ENCODE results near the gene ADAMTS2.

Gene ADAMTS2

DNA sequence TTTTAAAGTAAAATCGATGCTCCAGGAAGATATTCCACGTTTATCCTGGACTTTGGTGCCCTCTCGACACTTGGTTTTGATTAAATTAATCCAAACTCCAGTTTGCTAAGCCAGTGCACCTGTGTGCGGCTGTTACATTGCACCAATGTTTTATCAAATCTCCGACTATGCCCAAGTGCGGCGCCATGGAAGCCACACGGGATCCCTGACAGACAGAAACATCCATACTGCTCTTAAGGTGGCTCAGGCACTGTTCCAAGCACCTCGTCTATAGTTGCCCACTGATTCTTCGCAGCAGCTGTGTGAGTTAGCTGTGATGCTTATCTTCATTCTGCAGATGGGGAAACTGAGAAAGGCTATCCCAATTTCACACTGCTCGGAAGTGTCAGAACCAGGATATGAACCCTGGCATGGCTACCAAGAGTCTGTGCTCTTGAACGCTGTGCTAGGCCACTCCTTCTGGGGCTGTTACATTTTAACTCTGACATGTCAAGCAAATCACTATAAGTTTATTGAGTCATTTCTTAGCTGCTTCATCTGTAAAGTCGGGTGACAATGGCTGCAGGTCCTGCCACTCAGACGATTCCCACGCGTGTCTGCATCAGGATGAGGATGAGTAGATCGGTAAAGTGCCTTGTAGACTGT lies 113.0 kb downstream of the ADAMTS2 start:
- no peak for DNase-seq (ENCODE audit: low spot score)

DNA sequence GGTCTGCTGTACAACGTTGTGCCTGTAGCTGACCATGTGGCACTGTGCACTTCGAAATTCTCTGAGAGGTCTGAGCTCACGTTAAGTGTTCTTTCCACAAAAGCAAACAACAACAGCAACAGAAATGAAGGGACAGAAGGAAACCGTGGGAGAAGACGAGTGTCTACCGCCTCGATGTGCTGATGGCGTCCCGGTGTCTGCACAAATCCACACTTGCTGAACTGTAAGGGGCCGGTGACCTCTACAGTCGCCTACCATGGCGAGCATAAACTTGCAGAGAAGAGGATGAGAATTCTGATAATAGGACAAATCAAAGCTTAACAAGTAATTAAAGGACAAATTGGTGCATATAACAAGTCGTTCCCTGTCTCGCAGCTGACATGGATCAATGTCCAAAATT lies 114.0 kb downstream of the ADAMTS2 start:
- DNase-seq (ENCODE audit: low spot score), result no peak

DNA sequence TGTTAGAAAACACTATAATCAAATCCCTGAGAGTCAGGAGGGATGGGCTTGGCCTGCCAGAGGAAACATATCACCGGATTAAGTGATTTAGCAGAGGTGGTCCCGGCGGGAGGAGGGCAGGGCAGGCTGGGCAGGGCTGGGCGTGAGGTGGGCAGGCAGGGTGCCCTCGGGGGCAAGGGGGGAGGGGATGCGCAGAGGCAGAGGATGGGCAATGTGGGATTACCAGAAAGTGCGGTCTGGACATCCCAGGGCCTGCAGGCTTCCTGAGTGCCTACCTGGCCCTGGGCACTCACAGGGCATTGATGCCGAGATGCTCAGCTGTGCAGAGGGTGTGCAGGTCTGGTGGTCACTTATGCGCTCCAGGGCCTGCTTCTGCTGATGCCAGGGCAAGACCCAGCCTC lies 115.2 kb downstream of the ADAMTS2 start:
- no peak for DNase-seq (ENCODE audit: low spot score)

DNA sequence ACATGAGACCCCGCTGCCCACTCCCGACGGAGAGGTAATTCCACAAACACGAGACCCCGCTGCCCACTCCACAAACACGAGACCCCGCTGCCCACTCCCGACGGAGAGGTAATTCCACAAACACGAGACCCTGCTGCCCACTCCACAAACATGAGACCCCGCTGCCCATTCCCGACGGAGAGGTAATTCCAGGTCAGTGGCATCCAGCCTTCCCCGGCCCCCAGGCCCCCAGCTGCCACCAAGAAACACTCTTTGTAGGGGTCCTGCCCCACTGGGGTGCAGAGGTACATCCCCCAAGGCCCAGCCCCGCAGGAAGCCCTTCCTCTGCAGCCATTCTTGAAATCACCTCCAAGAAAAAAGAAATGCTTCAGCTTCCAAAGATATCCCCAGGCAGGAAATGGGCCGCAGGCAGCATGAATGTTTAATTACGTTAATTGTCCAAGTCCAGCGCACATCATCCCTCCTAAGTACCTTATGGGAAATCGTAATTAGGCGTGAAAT lies 115.9 kb downstream of the ADAMTS2 start:
- no peak for DNase-seq (ENCODE audit: low spot score)

DNA sequence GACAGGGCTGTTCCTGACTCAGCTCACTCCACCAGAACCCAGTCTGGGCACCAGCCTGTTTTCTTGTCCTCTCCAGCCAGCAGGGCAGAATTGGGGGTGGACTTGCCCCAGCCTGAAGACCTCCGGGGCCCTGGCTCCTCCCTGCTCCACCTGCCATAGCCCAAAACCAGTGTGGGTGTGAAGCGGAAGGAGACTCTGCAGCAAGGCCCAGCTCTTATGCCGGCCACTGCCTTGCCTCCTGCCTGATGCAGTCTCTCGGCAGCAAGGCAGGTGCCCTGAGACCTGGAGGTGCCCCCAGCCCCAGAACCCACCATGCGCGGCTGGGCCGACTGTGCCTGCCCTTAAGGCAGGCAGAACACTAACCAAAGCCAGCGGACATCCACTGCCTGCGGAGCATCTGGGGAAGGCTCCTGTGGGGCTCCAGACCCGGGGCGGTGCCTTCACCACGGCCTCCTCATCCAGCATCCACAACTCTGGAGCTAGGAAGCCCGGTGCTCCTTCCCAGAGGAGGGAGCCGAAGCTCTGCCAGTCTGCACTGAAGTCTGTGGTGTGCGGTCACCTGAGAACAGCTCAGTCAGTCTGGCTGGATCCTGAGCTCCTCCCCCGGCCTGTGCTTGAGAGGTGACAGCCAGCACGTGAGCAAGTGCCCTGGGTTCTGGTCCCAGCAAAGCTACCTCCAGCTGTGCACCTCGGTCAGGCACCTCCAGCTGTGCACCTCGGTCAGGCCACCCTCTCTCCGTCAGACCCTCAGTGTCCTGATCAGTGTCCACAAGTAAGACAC lies 116.7 kb downstream of the ADAMTS2 start:
- no peak for DNase-seq (ENCODE audit: low spot score)

DNA sequence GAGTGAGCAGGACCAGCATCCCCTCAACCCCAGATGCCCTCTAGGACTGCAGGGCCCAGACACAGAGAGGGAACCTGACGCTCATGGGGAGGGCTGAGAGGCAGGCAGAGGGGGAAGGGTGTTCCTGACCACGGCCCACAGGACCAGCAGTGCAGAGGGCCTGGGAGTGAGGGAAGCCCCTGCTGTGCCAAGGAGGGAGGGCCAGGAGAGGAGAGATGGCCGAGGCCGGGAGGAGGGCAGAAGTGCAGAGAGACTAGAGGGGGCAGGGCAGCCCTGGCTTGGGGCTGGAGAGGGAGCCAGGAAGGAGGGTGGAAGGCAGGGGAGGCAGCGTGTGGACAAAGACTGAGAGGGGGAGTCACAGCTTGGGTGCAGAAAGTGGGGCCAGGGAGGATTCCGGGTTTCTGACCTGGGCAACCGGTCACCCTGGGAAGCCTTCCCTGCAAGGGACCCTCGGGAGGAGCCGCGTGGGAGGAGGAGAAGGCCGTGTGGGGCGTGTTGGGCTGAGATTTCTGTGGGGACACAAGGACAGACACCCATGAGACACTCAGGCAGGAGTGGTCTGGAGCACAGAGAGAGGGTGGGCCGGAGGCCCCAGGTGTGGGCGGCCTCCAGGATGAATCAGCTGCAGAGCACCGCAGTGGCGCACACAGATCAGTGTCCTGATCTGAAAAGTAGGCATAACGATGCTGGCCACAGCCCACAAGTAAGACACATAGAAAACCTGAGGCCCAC lies 117.5 kb downstream of the ADAMTS2 start:
- DNase-seq (ENCODE audit: low spot score), result no peak

DNA sequence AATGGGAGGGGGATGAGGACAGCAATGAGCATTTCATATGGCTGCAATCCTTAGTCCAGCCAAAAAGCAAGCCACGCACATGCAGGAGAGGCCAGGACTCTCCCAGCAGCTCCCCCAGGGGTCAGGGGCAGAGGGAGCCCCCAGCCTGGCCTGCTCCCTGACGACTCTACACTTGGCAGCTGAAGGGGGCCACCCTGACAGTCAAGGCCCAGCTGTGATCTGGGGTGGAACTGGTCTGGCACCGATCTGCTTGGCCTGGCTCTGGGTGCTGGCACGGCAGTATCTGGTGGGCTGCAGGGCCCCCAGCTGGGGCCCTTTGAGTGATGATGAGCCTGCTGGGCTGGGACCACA lies 118.1 kb downstream of the ADAMTS2 start:
- DNase-seq (ENCODE audit: low spot score), result no peak

DNA sequence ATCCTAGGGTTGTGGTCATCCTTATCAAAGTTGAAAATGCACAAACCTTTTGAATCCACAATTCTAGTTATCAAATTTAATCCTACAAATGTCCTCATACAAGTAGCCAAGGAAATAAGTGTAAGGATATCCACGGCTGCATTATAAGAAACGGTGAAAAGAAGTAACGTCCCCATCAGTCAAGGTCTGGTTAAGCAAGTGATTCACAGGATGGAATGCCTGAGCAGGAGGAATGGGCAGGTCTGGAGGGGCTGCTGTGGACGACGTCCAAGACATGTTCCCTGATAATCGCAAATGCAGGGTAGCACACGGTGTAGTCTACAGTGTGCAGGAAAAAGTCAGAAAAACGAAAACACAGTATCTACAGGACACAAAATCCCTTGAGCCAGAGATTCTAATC lies 118.6 kb downstream of the ADAMTS2 start:
- no peak for DNase-seq (ENCODE audit: low spot score)

DNA sequence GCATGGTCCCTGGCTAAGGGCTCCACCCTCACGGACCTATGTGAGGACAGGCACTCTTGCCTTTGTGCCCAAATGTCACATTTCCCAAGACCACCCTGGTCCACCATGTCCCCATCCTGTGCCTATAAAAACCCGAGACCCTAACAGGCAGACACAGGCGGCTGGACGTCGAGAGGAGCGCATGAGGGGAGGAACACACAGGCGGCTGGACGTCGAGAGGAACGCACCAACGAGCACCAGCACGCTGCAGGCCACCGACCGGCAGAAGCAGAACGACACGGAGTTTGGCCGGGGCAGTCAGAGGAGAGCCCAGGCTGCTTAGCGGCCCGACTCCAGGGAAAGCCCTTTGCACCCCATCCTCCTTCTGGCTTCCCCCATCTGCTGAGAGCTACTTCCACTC lies 119.9 kb downstream of the ADAMTS2 start:
- no peak for DNase-seq (ENCODE audit: low spot score)

DNA sequence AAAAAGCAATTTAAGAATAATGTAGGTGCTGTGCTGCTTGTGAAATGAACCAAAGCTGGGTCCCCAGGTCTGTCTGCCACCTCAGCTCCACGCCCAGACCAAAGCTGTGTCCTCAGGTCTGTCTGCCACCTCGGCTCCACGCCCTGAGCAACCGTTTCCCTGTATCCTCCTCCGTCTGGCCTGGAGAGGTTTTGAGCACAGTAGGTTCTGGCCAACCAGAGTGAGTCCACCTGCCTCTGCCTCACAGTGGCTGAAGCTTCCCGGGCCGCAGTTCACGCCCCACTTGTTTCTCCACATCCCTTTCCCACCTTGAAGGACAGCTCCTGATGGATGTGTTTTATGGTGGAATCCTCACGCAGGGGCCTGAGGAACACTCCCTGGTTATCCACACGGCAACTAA lies 120.5 kb downstream of the ADAMTS2 start:
- no peak for DNase-seq (ENCODE audit: low spot score)

DNA sequence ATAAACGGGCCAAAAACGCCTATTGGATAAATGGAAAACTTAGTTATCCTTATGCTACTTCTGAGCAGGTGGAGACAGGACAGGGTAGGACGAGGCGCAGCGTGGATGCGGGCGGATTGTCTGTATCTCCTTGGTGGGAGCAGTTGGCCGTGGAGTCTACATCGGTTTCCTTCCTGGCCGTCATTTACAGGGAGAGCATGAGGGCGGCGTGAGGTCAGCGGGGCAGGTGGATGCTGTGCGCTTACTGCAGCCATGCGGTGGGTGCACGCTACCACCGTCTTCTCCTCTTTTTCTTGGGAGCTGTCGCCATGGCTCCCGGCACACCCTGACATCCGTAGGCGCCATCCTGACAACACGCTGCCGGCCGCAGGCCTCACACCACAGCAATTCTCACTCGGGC lies 121.3 kb downstream of the ADAMTS2 start:
- DNase-seq (ENCODE audit: low spot score), result no peak

DNA sequence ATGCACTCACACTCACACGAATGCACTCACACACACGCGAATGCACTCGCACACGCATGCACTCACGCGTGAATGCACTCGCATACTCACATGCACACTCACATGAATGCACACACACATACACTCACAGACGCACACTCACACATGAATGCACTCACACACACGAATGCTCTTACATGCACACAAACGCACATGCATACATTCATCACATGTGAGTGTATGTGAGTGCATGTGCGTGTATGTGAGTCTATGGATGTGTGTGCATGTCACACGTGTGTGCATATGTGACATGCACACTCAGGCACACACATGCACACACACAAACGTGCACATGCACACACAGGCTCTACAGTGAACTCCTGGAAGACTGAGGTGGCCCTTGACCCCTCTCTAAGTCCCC lies 121.7 kb downstream of the ADAMTS2 start:
- no peak for DNase-seq (ENCODE audit: low spot score)

DNA sequence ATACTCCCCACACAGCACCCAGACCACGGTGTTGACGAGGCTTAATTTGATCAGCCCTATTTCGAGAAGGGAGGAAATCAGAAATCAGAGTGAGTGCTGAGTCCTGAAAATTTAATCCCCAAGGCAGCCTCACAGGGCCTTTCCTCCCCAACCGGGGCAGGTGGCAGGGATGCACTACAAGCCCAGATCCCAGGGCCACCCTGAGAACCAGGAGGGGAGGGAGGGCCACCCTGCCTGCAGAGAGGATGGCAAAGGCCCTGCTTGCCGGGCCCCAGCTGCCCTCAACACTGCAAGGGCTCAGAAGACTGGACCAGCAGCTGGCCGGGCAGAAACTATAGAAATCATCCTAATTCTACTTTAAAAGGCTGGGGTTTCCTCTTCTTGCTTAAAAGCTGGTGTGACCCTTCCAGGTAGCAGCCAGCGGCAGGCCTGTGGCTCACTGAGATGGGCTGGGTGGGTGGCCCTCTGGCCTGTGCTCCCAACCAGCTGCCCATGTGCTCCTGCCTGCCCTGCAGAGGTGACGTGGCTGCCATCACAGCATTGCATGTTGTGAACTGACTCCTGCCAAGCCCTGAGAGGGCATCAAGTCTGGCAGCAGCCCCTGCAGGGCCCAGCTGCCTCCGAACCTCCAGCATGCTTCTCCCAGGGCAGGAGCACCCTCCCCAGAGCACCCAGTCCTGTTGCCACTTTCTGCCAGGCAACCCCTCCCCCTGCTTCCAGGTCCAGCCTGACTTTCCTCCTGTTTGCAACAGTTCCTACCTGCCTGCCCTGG lies 122.8 kb downstream of the ADAMTS2 start:
- DNase-seq (ENCODE audit: low spot score), result no peak

DNA sequence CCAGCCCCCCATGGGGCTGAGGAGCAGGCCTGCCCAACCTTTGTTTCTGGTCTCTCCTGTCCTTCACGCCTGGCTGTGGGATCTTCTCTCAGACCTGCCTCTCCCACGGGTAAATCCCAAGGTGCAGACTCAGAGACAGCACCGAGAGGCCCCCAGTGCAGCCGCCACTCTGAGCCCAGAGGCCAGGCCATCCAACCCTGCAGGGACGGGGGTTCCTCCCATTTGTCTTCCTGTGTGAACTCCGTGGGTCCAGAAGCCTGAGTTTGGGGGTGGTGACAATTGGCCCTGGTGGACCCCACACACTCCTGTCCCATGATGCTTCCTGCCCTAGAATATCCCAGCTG lies 123.4 kb downstream of the ADAMTS2 start:
- DNase-seq (ENCODE audit: low spot score), result no peak

DNA sequence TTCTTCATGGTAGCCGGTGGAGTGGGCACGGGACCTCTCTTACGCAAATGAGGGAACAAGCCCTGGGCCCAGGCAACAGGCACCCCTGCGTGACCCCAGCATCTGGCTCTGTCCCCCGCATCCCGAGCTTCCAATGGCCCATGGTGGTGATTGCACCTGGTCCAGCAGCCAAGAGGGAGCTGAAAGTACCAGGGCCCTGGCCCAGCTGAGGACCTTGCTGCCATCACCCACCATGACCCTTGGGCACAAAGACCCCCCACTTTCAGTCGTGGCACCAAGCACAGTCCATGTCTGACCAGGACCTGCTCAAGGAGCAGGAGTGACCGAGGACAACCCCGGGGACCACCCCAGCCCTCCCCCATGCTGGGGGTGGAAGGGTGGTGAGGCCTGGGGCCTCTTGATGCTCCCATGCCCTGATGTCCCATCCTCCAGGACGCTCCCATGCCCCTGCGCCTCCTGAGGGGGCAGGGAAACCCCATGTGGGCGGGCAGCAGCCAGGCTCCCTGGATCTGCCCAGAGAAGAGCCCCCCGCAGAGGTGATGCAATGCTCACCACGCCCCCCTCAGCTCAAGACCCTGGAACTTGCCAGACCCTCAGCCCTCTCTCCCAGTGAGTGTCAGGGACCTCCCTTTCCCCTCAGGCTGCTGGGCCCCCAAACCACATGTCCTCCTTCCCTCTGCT lies 123.9 kb downstream of the ADAMTS2 start:
- no peak for DNase-seq (ENCODE audit: low spot score)

DNA sequence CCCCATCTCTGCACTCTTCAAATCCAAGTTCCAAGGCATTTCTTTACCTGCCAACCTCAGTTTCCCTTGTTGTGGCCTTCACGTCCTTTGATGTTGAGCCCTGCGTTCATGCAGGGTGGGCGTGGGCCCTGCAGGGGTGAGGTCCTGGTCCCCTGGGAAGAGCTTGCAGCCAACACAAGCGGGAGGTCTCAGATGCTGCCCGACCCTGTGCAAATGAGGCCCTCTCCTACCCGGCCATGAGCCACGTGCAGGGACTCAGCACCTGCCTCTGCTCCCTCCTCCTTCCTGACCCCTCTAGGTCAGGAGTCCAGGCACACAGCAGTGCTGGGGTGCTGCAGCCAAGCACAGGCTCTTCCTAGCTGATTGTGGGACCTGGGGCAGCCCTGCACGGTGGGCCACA lies 124.5 kb downstream of the ADAMTS2 start:
- DNase-seq (ENCODE audit: low spot score), result no peak

DNA sequence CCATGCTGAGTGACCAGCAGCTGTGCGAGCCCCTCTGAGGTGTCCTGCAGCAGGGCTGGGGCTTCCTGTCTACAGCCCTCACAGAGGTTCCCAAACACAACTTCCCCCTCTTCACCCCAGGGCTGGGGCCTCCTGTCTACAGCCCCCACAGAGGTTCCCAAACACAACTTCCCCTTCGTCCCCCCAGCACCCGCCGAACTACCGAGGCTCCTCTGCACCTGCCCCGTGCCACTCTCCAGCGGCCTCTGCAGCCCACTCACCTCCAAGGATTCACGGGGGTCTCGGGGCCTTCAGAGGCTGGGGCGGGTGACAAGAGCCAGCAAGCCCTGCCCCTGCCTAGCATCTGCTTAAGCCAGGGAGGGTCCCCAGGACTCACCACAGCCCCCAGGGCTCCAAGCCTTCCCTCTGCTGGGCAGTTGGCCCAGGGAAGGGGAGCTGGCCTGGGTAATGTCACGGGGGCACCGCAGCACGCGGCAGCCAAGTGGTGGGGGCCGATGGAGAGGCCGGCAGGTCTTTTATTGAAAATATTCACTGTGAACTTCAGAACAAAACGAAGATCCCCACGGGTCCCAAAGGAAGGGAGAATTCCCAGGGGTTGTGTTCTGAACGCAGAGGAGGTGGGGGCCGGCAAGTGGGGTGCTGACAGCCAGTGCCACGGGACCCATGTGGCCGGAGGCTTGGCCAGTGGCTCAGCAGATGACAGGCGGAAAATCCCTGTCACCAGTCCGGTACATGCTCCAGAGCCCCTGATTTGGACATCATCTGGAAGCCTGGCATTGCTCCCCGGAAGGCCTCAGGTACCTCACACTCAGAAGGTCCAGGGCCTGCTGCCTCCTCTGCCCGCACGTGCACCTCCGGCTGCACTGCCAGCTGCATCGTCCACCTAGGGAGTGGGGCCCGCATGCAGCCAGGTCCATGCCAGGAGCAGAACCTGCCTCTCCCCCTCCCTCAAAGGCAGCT lies 125.3 kb downstream of the ADAMTS2 start:
- no peak for DNase-seq (ENCODE audit: low spot score)

DNA sequence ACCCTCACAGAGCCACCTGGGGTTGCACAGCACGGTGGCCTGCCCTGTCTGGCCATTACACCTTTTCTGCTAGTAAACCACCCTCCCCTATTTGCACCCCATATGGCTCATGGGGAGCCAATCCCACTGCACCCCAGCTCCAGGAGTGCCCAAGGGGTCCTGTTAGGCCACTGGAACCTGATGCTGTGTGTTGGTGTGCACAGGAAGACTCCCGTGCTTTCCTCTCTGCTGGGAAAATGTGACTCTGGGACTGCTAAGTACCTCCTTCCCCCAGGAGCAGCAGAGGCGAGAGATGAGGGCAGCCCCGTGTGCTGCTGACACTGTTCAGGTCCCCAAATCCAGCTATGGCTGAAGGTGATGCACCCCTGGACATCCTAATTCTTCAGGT lies 126.3 kb downstream of the ADAMTS2 start:
- no peak for DNase-seq (ENCODE audit: low spot score)

DNA sequence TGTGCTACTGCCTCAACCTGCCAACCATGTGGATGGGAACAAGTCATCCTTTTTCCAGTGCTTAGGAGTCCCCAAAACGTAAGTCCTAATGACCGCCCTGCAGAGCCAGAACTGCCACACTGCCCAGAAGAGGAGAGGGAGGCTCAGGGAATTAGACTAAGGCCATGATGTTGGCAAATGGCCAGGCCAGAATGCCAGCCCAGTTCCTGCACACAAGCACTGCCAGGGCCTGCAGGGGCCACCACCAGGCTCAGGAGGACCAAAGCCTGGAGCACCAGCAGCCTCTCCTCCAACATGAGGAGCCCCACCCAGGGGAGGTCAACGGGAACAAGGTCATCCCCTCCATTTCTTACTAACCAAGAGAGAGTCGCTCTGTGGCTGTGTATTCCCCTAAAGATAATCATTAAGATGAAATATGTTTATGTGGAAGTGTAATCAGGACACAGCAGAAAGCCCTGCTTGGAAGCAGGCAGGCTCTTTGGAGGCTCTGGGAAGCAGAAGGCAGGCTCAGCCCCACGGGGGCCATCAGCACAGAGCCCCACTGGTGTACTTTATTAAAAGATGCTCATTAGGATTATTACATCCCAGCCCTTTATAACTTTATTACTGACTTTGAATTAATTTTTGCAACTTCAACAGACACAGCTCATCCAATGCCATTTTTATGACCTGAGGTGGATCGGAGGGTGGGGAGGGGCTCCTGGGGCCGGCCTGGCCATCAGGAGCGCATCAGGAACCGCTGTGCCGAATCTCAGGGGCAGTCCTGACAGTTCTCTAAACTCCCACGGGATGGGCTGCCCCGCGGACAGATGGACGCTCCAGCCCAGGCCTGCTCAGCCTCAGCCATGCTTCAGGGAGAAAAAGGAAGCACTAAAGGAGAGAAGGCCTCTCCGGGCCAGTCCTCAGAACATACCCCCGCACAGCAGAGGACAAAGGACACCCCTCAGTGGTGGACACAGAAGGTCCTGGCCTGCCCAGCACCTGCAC lies 127.0 kb downstream of the ADAMTS2 start:
- DNase-seq (ENCODE audit: low spot score), result no peak

DNA sequence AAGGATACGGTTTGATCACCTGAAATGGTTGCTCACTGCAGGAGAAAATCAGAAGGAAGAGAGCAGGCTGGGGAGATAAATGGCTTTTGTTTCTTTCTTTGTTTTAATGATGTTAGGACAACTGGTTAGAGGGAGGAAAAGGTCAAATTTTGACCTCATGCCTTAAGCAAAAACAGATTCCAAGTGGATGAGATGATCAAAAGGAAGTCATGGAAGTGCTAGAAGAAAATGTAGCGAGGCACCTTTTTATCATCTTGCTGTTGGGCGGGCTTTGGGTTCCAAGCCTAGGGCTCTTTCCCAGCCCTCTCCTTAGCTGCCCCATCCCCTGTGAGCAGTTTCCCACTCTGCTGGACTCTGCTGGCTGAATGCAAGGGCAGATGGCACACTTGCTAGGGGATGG lies 127.9 kb downstream of the ADAMTS2 start:
- no peak for DNase-seq (ENCODE audit: low spot score)
